ENCODE measurements around the gene CEMP1.
"Not testable (repeated sequence)": the region's sequence is repeated elsewhere in the genome, so short reads cannot be mapped to it uniquely, and the experiment has no call there.

DNA sequence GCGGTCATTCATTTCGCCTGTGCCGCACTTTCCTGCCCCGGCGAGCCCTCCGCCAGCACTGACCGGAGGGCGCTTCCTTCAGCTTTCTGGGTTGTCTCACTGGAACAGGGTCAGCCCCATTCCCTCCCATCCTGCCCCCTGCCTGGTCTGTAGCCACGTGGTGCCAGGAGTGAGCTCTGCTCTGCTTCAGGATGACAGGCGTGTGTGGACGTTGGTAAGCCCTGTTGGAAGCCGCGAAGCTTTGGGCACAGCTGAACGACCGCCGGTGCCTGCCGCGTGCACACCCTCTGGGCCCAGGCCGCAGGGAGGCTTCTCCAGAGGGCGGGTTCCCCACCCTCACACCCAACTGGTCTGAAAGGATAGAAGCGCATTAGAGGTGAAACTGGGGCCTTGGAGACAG, 49.6 kb upstream of the CEMP1 start:
- TF ChIP-seq, protein P1, sequence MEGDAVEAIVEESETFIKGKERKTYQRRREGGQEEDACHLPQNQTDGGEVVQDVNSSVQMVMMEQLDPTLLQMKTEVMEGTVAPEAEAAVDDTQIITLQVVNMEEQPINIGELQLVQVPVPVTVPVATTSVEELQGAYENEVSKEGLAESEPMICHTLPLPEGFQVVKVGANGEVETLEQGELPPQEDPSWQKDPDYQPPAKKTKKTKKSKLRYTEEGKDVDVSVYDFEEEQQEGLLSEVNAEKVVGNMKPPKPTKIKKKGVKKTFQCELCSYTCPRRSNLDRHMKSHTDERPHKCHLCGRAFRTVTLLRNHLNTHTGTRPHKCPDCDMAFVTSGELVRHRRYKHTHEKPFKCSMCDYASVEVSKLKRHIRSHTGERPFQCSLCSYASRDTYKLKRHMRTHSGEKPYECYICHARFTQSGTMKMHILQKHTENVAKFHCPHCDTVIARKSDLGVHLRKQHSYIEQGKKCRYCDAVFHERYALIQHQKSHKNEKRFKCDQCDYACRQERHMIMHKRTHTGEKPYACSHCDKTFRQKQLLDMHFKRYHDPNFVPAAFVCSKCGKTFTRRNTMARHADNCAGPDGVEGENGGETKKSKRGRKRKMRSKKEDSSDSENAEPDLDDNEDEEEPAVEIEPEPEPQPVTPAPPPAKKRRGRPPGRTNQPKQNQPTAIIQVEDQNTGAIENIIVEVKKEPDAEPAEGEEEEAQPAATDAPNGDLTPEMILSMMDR (conservative IDR thresholded peaks at IDR 0.05; ENCODE audit: low read length): not testable (repeated sequence)
- TF ChIP-seq EZH2phosphoT487 (IDR thresholded peaks at IDR 0.05; ENCODE audit: borderline replicate concordance): not testable (repeated sequence)

Measured in Loucy (cell line).